IMR-90 (cell line): Measurements from ENCODE around the gene GUCY2C. TPM values are rescaled to one million over a fixed set of nuclear protein-coding genes. Genes with fewer than 3 reads are reported as not detected.

Source experiments
- ATAC-seq: fragments of 200-7000 bp; cut with Tn5 transposase; 2 replicates; pipeline ENCODE4 v1.9.1; 2020; ENCODE audit warnings: low read depth, mild to moderate bottlenecking, moderate library complexity
- BruUV-seq: library from RNA; stranded (reverse); fragments of 400-500 nt; replicated peaks from 2 replicates; lab custom pipeline; 2021; lab: Mats Ljungman, UMichigan
- CTCF ChIA-PET: fragments of 300-600 bp; formaldehyde crosslinking; extraction: SDS; loops from one replicate; lab custom pipeline; 2021; ENCODE audit warnings: antibody characterized with exemption; lab: Yijun Ruan, JAX
- POLR2A ChIA-PET: fragments of 300-600 bp; sonication (Branson Sonifier 250); formaldehyde crosslinking; loops from one replicate; lab custom pipeline; 2022; ENCODE audit warnings: antibody characterized with exemption; ENCODE audit not compliant: unreplicated experiment; lab: Charles Lee
- DNase-seq: peaks from one replicate; pipeline ENCODE4 v3.0.0; 2013
- H2AFZ ChIP-seq: replicated peaks from 2 replicates; pipeline ENCODE3; 2013; ENCODE audit warnings: low read length, mild to moderate bottlenecking; ENCODE audit not compliant: poor library complexity
- H2AK5ac ChIP-seq: 2 replicates; pipeline ENCODE4 v1.6.1; 2013; ENCODE audit warnings: low read depth, low read length, inconsistent platforms
- H2AK9ac ChIP-seq: replicated peaks from 2 replicates; pipeline ENCODE3; 2013; ENCODE audit warnings: mild to moderate bottlenecking, low read depth, low read length, moderate library complexity; ENCODE audit not compliant: poor library complexity
- H2BK120ac ChIP-seq: 2 replicates; pipeline ENCODE4 v1.6.1; 2013; ENCODE audit warnings: low read depth, low read length, inconsistent platforms
- H2BK15ac ChIP-seq: 3 replicates; pipeline ENCODE4 v1.6.1; 2013; ENCODE audit warnings: low read depth, low read length, inconsistent platforms
- H2BK20ac ChIP-seq: 2 replicates; pipeline ENCODE4 v1.6.1; 2013; ENCODE audit warnings: low read depth, mild to moderate bottlenecking, inconsistent platforms, low read length, moderate library complexity
- H2BK5ac ChIP-seq: 2 replicates; pipeline ENCODE4 v1.6.1; 2013; ENCODE audit warnings: mild to moderate bottlenecking, low read depth, low read length, inconsistent platforms; ENCODE audit not compliant: poor library complexity, severe bottlenecking
- H3K14ac ChIP-seq: replicated peaks from 2 replicates; pipeline ENCODE4 v1.6.1; 2013; ENCODE audit warnings: low read depth, low read length, inconsistent platforms
- H3K18ac ChIP-seq: 2 replicates; pipeline ENCODE4 v1.6.1; 2013; ENCODE audit warnings: low read depth, low read length, control low read depth
- H3K23ac ChIP-seq: 2 replicates; pipeline ENCODE4 v1.6.1; 2013; ENCODE audit warnings: low read depth, low read length, inconsistent platforms
- H3K27ac ChIP-seq: 2 replicates; pipeline ENCODE4 v1.5.1; 2013; ENCODE audit warnings: mild to moderate bottlenecking, control low read depth, low read length; ENCODE audit not compliant: insufficient read depth
- H3K27me3 ChIP-seq: 2 replicates; pipeline ENCODE4 v1.6.1; 2013; ENCODE audit warnings: low read length; ENCODE audit not compliant: control insufficient read depth, insufficient read depth
- H3K36me3 ChIP-seq: 2 replicates; pipeline ENCODE4 v1.6.1; 2013; ENCODE audit warnings: low read length, mixed read lengths; ENCODE audit not compliant: control insufficient read depth, insufficient read depth
- H3K4ac ChIP-seq: 2 replicates; pipeline ENCODE4 v1.6.1; 2013; ENCODE audit warnings: low read depth, low read length, inconsistent platforms
- H3K4me1 ChIP-seq: 2 replicates; pipeline ENCODE4 v1.6.1; 2013; ENCODE audit warnings: low read length, mixed read lengths; ENCODE audit not compliant: control insufficient read depth, insufficient read depth
- H3K4me2 ChIP-seq: 2 replicates; pipeline ENCODE4 v1.6.1; 2013; ENCODE audit warnings: low read depth, mild to moderate bottlenecking, control low read depth, low read length, moderate library complexity
- H3K4me3 ChIP-seq: 2 replicates; pipeline ENCODE4 v1.5.1; 2013; ENCODE audit warnings: low read depth, mild to moderate bottlenecking, control low read depth, low read length, moderate library complexity; ENCODE audit not compliant: insufficient read depth
- H3K56ac ChIP-seq: 2 replicates; pipeline ENCODE4 v1.6.1; 2013; ENCODE audit warnings: low read length, inconsistent platforms; ENCODE audit not compliant: insufficient read depth; ENCODE audit errors: extremely low read depth
- H3K79me1 ChIP-seq, 2 experiments: 2 replicates each; pipeline ENCODE4 v1.6.1; 2013; ENCODE audit warnings: low read length in 2 of 2, inconsistent platforms in 1 of 2, low read depth in 1 of 2
- H3K9ac ChIP-seq: 2 replicates; pipeline ENCODE4 v1.6.1; 2013; ENCODE audit warnings: low read depth, low read length, control low read depth
- H3K9me1 ChIP-seq: 2 replicates; pipeline ENCODE4 v1.6.1; 2013; ENCODE audit warnings: low read length, inconsistent platforms; ENCODE audit not compliant: insufficient read depth
- H3K9me3 ChIP-seq: 2 replicates; pipeline ENCODE4 v1.6.1; 2013; ENCODE audit warnings: low read length; ENCODE audit not compliant: control insufficient read depth, insufficient read depth
- H4K20me1 ChIP-seq: 2 replicates; pipeline ENCODE4 v1.6.1; 2013; ENCODE audit warnings: low read length, inconsistent platforms; ENCODE audit not compliant: insufficient read depth
- H4K5ac ChIP-seq: 2 replicates; pipeline ENCODE4 v1.6.1; 2013; ENCODE audit warnings: mild to moderate bottlenecking, low read depth, low read length, control low read depth
- H4K8ac ChIP-seq, 2 experiments: 2 replicates each; pipeline ENCODE4 v1.6.1; 2013; ENCODE audit warnings: low read depth in 2 of 2, low read length in 2 of 2, control low read depth in 1 of 2, inconsistent platforms in 1 of 2
- H4K91ac ChIP-seq: 2 replicates; pipeline ENCODE4 v1.6.1; 2013; ENCODE audit warnings: low read depth, low read length, inconsistent platforms; ENCODE audit not compliant: insufficient read depth
- BHLHE40 ChIP-seq: fragments of 150-350 bp; IDR thresholded peaks from 2 replicates; pipeline ENCODE4 v1.6.1; 2016; ENCODE audit warnings: mild to moderate bottlenecking, low read depth, low read length
- CEBPB ChIP-seq: IDR thresholded peaks from 2 replicates; pipeline ENCODE4 v1.6.1; 2012; ENCODE audit warnings: low read depth, low read length, improper control_type of control experiment
- CHD1 ChIP-seq: IDR thresholded peaks from 2 replicates; pipeline ENCODE4 v1.6.1; 2012; ENCODE audit warnings: low read depth, low read length, improper control_type of control experiment
- CTCF ChIP-seq: conservative IDR thresholded peaks from 2 replicates; pipeline ENCODE4 v1.5.1; 2012; ENCODE audit warnings: mild to moderate bottlenecking, low read depth, low read length, improper control_type of control experiment
- FOS ChIP-seq: fragments of 150-350 bp; IDR thresholded peaks from 2 replicates; pipeline ENCODE4 v1.6.1; 2016; ENCODE audit warnings: low read depth, low read length
- MAFK ChIP-seq: IDR thresholded peaks from 2 replicates; pipeline ENCODE4 v1.6.1; 2012; ENCODE audit warnings: low read depth, low read length, improper control_type of control experiment
- MAZ ChIP-seq: IDR thresholded peaks from 2 replicates; pipeline ENCODE4 v1.6.1; 2012; ENCODE audit warnings: low read depth, mild to moderate bottlenecking, low read length, improper control_type of control experiment, moderate library complexity, borderline replicate concordance
- MXI1 ChIP-seq: IDR thresholded peaks from 2 replicates; pipeline ENCODE4 v1.6.1; 2012; ENCODE audit warnings: low read depth, mild to moderate bottlenecking, low read length, moderate library complexity, borderline replicate concordance
- NFE2L2 ChIP-seq: fragments of 150-350 bp; IDR thresholded peaks from 2 replicates; pipeline ENCODE4 v1.6.1; 2016; ENCODE audit warnings: low read depth, mild to moderate bottlenecking, low read length
- POLR2A ChIP-seq: IDR thresholded peaks from 2 replicates; pipeline ENCODE4 v1.6.1; 2012; ENCODE audit warnings: mild to moderate bottlenecking, low read depth, low read length
- RAD21 ChIP-seq: IDR thresholded peaks from 2 replicates; pipeline ENCODE4 v1.6.1; 2012; ENCODE audit warnings: low read length, improper control_type of control experiment
- RCOR1 ChIP-seq: IDR thresholded peaks from 2 replicates; pipeline ENCODE4 v1.6.1; 2012; ENCODE audit warnings: mild to moderate bottlenecking, low read length, improper control_type of control experiment; ENCODE audit not compliant: insufficient replicate concordance
- RFX5 ChIP-seq: IDR thresholded peaks from 2 replicates; pipeline ENCODE4 v1.8.0; 2012; ENCODE audit warnings: low read depth, mild to moderate bottlenecking, low read length, moderate library complexity
- SMC3 ChIP-seq: fragments of 150-350 bp; IDR thresholded peaks from 2 replicates; pipeline ENCODE4 v1.6.1; 2016; ENCODE audit warnings: low read depth, mild to moderate bottlenecking, antibody characterized with exemption, low read length, moderate library complexity
- USF2 ChIP-seq: fragments of 150-350 bp; IDR thresholded peaks from 2 replicates; pipeline ENCODE4 v1.6.1; 2017; ENCODE audit warnings: mild to moderate bottlenecking, antibody characterized with exemption, low read length, low read depth
- dilution Hi-C: fragments of 300-500 bp; cut with HindIII; formaldehyde crosslinking; loops from one replicate; pipeline ENCODE4 v1.14.3; 2018; ENCODE audit warnings: low sequenced_read_pairs; ENCODE audit not compliant: unreplicated experiment
- in situ Hi-C: fragments of 300-500 bp; cut with MboI; formaldehyde crosslinking; loops from 3 replicates; pipeline ENCODE4 v1.14.3; 2019; ENCODE audit warnings: low sequenced_read_pairs, inconsistent platforms, mixed read lengths
- intact Hi-C: fragments of 100-400 bp; cut with micrococcal nuclease; formaldehyde crosslinking; loops from 2 replicates; pipeline ENCODE4 v1.10.0; 2022
- polyA plus RNA-seq, 3 experiments: library from polyadenylated mRNA; depleted of rRNA; stranded (reverse); fragments of >200 nt; gene quantifications; 2 replicates each; pipeline ENCODE4 v1.2.3, GENCODE V29; 2012; ENCODE audit warnings: low replicate concordance in 1 of 3
- total RNA-seq: library from RNA; depleted of rRNA; stranded (reverse); fragments of >200 nt; gene quantifications from 2 replicates; pipeline ENCODE4 v1.2.3, GENCODE V29; 2012
- TF ChIP-seq, protein P1 (sequence below): fragments of 150-350 bp; IDR thresholded peaks from 2 replicates; pipeline ENCODE4 v1.6.1; 2016; ENCODE audit warnings: low read depth, mild to moderate bottlenecking, low read length, moderate library complexity, borderline replicate concordance

Gene GUCY2C
- total and polyA plus RNA-seq, 2 of the 4 experiments (the other 2 are of a cell fraction) = not detected

GRCh38 chr12:14691560-14691959 is 4.8 kb downstream of the GUCY2C start:
- H3K9me1 ChIP-seq = no peaks in the 10 kb centered on the region
- no peak overlapping the region for H3K56ac ChIP-seq
- ChIA-PET POLR2A (no interaction called here), CTCF (no interaction called here)
- no peak overlapping the region for H2BK5ac ChIP-seq
- H4K91ac ChIP-seq = no peak overlapping the region
- no peak overlapping the region for H3K23ac ChIP-seq
- H3K9me3 ChIP-seq = no peaks in the 10 kb centered on the region
- H3K27me3 ChIP-seq = no peaks in the 10 kb centered on the region; the same call in 1 of the 2 replicates
- H2AK9ac ChIP-seq = no peak overlapping the region
- intact Hi-C loops = no loop called here
- dilution Hi-C loops = no loop called here
- no peaks in the 10 kb centered on the region for H4K20me1 ChIP-seq
- no peak overlapping the region for H2BK120ac ChIP-seq
- H3K79me1 ChIP-seq = no peaks in the 10 kb centered on the region
- H3K4me1 ChIP-seq = no peaks in the 10 kb centered on the region
- H3K4me2 ChIP-seq = no peak overlapping the region
- no peak overlapping the region for H2AK5ac ChIP-seq
- H2BK20ac ChIP-seq = no peak overlapping the region
- H3K4me3 ChIP-seq = no peak overlapping the region
- no peak overlapping the region for H3K27ac ChIP-seq
- H3K9ac ChIP-seq = no peak overlapping the region
- no peak overlapping the region for H2BK15ac ChIP-seq
- TF ChIP-seq RCOR1 = no peak
- no peak for TF ChIP-seq NFE2L2
- no peak for TF ChIP-seq CHD1
- TF ChIP-seq CTCF = no peak
- no peak for TF ChIP-seq MXI1
- TF ChIP-seq FOS = no peak
- TF ChIP-seq MAFK = no peak
- TF ChIP-seq BHLHE40 = no peak
- TF ChIP-seq SMC3 = no peak
- no peak for TF ChIP-seq USF2
- no peak for TF ChIP-seq RAD21
- TF ChIP-seq POLR2A = no peak
- TF ChIP-seq RFX5 = no peak
- TF ChIP-seq, protein P1, sequence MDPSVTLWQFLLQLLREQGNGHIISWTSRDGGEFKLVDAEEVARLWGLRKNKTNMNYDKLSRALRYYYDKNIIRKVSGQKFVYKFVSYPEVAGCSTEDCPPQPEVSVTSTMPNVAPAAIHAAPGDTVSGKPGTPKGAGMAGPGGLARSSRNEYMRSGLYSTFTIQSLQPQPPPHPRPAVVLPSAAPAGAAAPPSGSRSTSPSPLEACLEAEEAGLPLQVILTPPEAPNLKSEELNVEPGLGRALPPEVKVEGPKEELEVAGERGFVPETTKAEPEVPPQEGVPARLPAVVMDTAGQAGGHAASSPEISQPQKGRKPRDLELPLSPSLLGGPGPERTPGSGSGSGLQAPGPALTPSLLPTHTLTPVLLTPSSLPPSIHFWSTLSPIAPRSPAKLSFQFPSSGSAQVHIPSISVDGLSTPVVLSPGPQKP = no peak
- no peak for TF ChIP-seq CEBPB
- no peak for TF ChIP-seq MAZ
- in situ Hi-C loops = no loop called here
- no peak overlapping the region for H2AFZ ChIP-seq
- no TSS peak for BruUV-seq
- ATAC-seq = no peak
- H4K8ac ChIP-seq = no peak overlapping the region
- no peak overlapping the region for H3K4ac ChIP-seq
- H3K18ac ChIP-seq = no peak overlapping the region
- no peak overlapping the region for H3K14ac ChIP-seq
- H4K5ac ChIP-seq = no peak overlapping the region
- H3K36me3 ChIP-seq = no peaks in the 10 kb centered on the region
- no peak for DNase-seq
